SKM-1 (cell line): ENCODE results near the gene SLC25A14.
"Not testable (repeated sequence)": the region's sequence is repeated elsewhere in the genome, so short reads cannot be mapped to it uniquely, and the experiment has no call there.

Experiments
- DNase-seq: peaks from one replicate; lab custom pipeline; 2025; ENCODE audit not compliant: unreplicated experiment; lab: John Stamatoyannopoulos, UW

The SLC25A14 gene, protein sequence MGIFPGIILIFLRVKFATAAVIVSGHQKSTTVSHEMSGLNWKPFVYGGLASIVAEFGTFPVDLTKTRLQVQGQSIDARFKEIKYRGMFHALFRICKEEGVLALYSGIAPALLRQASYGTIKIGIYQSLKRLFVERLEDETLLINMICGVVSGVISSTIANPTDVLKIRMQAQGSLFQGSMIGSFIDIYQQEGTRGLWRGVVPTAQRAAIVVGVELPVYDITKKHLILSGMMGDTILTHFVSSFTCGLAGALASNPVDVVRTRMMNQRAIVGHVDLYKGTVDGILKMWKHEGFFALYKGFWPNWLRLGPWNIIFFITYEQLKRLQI

DNA sequence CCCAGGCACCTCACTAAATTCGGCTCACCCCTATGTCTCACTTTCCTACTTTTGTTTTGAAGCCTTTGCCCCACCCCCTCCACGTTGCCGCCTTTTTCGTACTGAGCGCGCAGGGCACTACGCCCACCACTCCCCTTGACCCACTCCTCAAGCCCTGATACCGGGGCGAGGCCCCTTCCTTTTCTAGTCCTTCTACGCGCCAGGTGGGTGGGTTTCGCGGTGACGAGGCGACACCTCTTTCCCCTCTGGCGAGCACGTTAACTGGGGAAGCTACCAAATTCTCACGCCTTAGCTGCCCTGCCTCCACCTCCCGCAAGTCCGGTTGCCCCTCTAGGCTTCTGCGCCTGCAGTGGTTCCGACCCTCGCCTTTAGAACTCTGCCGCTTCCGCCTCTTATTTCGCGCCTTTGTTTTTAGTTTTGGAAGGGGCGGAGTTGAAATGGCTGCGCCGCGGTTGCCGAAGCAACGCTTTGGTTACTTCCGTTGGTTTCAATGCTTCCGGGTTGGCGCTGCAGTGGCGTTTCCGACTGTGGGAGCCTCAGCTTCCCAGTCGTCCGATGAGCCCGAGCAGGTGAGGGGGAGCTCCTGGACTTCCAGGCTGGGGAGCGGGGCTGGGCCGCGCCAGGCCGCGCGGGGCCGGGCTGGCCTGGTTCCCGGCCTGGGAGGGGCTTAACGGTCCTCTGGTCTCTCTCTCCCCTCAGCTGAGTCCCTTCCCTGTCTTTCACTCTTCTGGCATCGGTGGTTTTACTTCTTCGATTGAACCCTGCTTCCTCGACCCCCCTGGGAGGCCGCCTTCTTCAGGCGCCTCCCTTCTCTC lies at the start of gene SLC25A14:
TSS of gene SLC25A14 (plus strand) at position 512 of the 815 bp plus-strand sequence. CDS start 360 bp downstream, outside the sequence.
- peak; percentile 23 for DNase-seq

DNA sequence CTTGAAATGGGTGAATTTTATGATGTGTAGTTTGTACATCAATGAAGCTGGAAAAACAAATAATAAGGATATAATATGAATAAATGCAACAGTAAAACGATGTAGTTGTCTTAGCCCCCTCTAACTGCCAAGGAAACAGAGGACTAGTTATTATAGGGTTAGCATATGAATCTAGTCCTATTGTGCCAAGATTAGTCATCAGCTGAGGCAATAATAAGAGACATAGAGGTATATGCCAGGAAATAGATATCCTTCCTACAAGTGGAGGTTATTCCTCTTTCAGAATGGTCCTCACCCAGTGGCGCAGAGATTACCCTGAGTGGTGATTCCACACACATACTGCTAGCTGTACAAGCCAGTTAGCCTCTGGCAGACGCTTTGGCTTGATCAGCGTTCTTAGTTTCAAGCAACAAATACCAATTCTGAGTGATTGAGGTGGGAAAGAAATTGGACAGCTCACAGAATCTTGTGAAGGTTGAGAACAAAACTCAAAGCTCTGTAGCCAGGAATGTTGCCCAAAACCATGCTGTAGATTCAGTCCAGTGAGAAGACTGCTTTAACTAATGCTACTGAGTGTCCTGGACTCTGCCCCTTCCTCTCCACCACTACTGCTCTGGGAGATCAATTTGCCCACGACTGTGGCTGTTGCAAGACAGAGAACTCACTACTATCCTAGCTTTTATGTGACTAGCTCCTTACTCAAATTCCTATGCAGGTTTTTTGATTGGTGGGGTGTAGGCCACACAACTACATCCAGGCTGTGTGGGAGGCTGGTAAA lies 44.0 kb upstream of the SLC25A14 start:
- no peak for DNase-seq

DNA sequence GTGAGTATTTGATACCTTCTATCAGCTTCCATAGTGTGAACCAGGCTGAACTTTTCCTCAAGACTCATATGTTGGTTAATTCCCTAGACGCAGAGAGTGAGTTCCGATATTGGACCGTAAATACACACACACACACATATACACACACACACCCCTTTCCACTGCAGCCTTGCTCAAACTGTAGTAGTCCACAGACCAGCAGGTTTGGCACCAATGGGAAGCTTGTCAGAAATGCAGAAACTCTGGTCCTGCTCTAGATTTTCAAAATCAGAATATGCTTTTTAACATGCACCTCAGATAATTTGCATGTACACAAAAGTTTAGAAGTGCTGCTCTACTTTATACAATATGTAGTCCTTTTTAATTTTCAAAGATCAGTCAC lies 43.4 kb upstream of the SLC25A14 start:
- DNase-seq, result no peak

GRCh38 chrX:130296743-130297142 lies 43.0 kb upstream of the SLC25A14 start:
- DNase-seq, result no peak

DNA sequence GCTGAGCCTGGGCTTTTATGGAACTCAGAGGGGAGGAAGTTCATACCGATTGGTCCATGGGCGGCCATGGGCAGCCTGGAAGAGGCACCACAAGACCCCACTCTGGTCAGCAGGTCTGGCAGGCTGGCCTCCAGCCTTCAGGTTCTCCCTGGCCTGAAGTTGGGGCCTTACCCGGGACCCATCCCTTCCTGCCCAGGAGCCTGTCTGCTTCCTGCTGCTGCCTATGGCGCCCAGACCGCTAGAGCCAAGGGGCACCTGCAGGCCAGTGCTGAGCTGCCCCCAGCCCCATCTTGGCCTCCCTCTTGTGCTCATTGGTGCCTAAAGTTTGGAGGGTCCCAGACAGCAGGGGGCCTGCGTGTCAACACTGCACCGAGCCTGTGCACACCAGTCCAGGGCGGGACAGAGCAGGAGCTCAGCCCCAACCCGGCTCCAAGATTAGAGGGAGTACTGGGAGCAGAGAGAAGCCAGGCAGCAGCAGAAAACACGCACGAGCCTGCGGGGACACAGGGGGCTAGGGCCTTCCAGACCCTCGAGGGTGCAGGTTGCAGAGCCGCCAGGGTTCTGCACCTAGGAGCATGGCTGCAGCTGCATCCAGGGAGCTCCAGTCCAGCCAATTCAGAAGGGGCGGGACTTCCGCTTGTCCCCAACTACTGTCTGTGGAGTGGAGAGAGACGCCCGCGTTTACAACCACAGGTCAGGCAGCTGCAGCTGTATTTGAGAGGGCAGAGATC lies 40.3 kb upstream of the SLC25A14 start:
- DNase-seq, result no peak

DNA sequence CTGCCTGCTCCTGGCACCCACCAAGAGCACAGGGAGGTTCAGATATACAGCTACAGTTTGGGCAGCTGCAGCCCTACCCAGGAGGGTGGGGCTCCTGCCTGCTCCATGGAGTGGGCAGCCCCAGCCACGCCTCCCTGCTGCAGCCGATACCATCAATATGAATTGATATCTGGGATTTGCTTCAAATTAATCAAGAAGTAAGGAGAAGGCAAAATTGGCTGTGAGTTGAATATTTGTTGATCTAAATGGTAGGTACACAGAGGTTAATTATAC lies 39.8 kb upstream of the SLC25A14 start:
- DNase-seq, result no peak

DNA sequence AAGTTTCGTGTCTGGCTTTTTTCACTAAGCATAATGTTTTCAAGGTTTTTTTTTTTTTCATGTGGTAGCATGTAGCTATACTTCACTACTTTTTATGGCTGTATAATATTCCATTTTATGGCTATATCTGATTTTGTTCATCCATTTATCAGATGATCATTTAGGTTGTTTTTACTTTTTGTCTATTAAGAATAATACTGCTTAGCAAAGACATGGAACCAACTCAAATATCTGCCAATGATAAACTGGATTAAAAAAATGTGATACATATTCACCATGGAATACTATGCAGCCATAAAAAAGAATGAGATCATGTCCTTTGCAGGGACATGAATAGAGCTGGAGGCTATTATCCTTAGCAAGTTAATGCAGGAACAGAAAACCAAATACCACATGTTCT lies 38.3 kb upstream of the SLC25A14 start:
- DNase-seq, result no peak

GRCh38 chrX:130301977-130302376 lies 37.7 kb upstream of the SLC25A14 start:
- DNase-seq, result no peak

- DNase-seq, result no peak
These were observed 34.9 kb upstream of the SLC25A14 start for GRCh38 chrX:130304587-130305368.

DNA sequence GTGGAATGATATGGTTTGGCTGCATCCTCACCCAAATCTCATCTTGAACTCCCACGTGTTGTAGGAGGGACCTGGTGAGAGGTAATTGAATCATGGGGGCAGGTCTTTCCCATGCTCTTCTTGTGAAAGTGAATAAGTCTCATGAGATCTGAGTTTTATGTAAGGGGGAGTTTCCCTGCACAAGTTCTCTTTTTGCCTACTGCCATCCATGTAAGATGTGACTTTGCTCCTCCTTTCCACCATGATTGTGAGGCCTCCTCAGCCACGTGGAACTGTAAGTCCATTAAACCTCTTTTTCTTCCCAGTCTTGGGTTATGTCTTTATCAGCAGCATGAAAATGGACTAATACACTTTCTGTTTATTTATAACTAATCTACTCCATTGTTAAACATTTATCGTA lies 19.8 kb upstream of the SLC25A14 start:
- DNase-seq, result not testable (repeated sequence)

DNA sequence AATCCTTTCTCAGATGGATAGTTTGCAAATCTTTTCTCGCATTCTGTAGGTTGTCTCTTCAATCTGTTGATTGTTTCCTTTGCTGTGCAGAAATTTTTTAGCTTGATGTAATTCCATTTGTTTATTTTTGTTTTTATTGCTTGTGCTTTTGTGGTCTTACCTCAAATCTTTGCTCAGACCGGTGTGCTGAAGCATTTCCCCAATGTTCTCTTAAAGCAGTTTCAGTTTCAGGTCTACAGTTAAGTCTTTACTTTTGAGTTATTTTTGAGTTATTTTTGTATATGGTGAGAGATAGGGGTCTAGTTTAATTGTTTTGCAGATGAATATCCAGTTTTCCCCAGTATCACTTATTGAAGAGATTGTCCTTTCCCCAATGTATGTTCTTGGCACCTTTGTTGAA lies 18.2 kb upstream of the SLC25A14 start:
- no peak for DNase-seq

- no peak for DNase-seq
These were observed 9.6 kb upstream of the SLC25A14 start for GRCh38 chrX:130330146-130330545.

GRCh38 chrX:130330706-130331105 lies 9.0 kb upstream of the SLC25A14 start:
- DNase-seq, result no peak

GRCh38 chrX:130336531-130336930 lies 3.2 kb upstream of the SLC25A14 start:
- no peak for DNase-seq

DNA sequence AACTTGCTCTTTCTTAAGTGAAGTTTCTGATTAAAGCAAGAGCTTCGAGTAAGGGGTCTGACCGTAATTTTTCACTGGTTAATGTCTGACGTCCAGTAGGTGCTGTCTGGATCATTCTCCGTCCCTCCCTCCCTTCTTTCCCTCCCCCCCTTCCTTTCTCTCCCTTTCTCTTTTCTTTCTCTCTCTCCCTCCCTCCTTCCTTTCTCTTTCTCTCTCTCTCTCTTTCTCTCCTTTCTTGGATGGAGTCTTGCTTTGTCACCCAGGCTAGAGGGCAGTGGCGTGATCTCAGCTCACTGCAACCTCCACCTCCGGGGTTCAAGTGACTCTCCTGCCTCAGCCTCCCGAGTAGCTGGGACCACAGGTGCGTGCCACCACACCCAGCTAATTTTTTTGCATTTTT lies 850 bp upstream of the SLC25A14 start:
- not testable (repeated sequence) for DNase-seq

DNA sequence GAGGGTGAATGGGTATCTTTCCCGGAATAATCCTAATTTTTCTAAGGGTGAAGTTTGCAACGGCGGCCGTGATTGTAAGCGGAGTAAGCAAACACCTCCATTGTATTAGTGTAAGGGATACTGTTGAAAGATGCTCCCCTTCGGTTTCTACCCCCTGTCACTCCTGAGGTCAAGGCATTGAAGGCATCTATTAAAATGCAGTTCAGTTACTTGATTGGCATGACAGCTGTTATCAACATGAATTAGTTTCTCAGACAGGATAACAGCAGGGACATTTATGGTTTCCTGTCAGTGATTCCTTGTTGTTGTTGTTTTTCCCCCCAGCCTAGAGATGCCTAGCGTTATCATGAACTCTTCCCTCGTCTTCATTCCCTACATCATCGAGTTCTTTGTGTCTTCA lies 552 bp downstream of the SLC25A14 start:
- DNase-seq, result no peak

DNA sequence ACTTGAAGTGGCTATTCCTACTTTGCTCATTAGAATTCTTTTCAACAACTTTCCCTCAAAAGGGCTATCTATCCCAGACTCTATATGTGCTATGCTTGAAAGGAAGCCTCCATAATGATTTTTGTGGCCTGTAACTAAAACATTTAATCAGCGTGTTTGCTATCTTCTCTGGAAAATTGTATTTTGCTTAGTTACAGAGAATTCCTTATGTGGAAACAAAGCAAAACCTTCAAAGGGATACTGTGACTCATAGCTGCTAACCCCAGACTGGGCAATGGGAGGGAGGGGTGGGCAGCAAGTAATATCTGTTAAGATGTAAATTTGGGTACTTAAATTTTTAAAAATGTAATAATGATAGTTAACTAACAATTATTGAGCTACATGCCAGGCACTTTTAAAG lies 3.7 kb downstream of the SLC25A14 start:
- DNase-seq, result no peak

DNA sequence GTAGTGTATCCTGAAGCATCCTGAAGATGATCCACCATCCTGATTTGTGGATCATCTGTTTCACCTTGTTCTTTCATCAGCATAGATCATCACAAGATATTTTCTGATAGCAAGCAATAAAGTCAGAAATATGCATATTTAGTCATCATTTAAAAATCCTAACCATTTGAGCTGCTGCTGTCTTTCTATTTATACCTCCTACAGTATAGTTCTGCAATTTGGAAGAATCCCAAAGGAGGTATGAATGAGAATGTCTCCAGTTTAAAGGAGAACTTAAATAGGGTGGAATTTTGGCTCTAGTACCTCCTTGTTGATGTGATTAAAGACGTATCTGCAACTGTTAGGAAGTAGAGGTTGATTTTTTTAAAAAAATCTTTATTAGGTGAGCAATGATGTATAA lies 7.6 kb downstream of the SLC25A14 start:
- no peak for DNase-seq

DNA sequence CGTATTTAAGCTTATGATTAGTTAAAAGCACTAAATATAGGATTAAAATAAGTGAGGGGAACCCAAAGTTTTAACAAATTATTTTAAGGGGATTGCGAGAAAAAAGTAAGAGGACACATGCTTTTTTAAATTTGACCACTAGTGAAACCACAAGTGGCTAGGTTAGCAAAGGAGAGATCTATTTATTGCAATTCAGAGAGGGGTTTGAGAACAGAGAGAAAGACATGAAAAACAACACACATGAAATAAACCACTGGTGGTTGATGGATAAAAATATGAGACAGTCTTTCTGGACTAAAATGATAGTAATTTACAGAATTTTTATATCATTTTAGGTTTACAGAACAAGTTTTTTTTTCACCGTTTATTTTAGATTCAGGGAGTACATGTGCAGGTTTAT lies 11.8 kb downstream of the SLC25A14 start:
- DNase-seq, result no peak

DNA sequence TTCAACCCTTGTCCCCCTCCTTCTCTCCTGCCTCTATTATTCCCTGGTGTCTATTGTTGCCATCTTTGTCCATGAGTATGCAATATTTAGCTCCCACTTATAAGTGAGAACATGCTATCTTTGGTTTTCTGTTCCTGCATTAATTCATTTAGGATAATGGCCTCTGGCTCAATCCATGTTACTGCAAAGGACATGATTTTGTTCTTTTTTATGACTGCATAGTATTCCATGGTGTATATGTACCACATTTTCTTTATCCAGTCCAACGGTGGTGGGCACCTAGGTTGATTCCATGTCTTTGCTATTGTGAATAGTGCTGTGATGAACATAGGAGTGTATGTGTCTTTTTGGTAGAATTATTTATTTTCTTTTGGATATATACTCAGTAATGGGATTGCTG lies 12.3 kb downstream of the SLC25A14 start:
- not testable (repeated sequence) for DNase-seq
